Right ventricle myocardium superior (tissue), 1 donor: Measurements from ENCODE around the gene ASIC3. TPM values are rescaled to one million over a fixed set of nuclear protein-coding genes. Genes with fewer than 3 reads are reported as not detected.

Experiments
- ATAC-seq: fragments of 200-7000 bp; cut with Tn5 transposase; one replicate; pipeline ENCODE4 v1.9.1; 2020; ENCODE audit warnings: mild to moderate bottlenecking; ENCODE audit not compliant: poor library complexity
- DNase-seq: peaks from one replicate; pipeline ENCODE4 v3.0.0-alpha.2; 2020
- intact Hi-C: fragments of 100-400 bp; cut with DNase I; formaldehyde crosslinking; loops from one replicate; pipeline ENCODE4 v1.11.2; 2022
- total RNA-seq: library from RNA; stranded (reverse); fragmentation: NEBNext Ultra II Directional; extraction: Animal tissue kit (Norgen Biotek cat#: 25700); gene quantifications from one replicate; pipeline ENCODE4 v1.2.1, GENCODE V29; 2021
- donor health status: DM: no; HTN: yes; CAD: no; lungs with severe emphysema.

Gene ASIC3
- total RNA-seq, 1 donor from 2014 or later = 6.5 TPM

DNA sequence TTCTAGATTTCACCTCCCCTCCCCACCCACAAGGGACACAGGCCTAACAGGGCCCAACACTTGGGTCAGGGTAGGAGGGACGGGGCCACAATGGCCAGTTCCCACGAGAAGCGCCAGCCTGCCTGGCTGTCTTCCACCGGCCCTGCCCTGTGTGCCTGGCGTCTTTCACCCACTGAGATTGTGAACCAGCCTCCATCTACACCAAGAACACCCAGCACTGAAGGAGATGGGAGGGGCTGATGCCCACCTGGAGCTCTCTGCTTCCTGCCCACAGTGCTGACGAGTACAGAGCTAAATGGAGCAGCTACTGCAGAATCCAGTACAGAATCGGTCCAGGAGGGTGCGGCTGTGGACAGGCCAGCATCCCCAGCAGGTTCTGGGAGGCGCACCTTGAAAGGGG, 2.4 kb upstream of the ASIC3 start:
- no peak for DNase-seq

GRCh38 chr7:151046603-151047573, 1.4 kb upstream of the ASIC3 start:
- no peak for ATAC-seq
- no peak for DNase-seq
- intact Hi-C loops = no loop called here

More for the DNA sequence above, 2.4 kb upstream of the ASIC3 start:
- no peak for ATAC-seq
- intact Hi-C loops = no loop called here

GRCh38 chr7:151048911-151049463, 656 bp downstream of the ASIC3 start:
- ATAC-seq (no peak), DNase-seq (no peak)
- intact Hi-C loops = no loop called here

GRCh38 chr7:151051108-151051507, 2.8 kb downstream of the ASIC3 start:
- peak; percentile 71 for DNase-seq
- intact Hi-C loops = no loop called here
- ATAC-seq = peak; percentile 69

DNA sequence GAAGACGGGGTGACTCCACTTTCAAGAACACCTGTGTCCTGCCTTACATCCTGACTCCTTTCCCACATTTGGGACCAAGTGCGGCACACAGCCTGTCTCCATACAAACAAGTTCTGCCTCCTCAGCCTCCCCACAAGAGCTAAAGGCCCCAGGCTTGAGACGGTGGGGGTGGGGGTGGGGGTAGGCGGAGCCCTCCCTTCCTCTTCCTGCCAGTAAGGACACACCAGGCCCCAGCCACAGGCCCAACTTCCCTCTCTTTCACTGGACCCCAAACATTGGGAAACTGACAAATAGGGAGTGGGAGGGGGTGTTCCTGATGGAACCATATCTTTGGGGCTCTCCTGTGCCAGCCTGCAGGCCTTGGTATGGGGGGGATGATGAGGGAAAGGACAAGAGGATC, 4.8 kb downstream of the ASIC3 start:
- intact Hi-C loops = no loop called here
- no peak for DNase-seq
- no peak for ATAC-seq

GRCh38 chr7:151053751-151054150, 5.4 kb downstream of the ASIC3 start:
- intact Hi-C loops = no loop called here
- ATAC-seq = no peak
- DNase-seq = no peak

- intact Hi-C loops = no loop called here
- DNase-seq (no peak), ATAC-seq (no peak)
These were observed 7.9 kb downstream of the ASIC3 start for GRCh38 chr7:151056283-151056665.

- no peak for DNase-seq
- no peak for ATAC-seq
- intact Hi-C loops = no loop called here
These were observed 8.6 kb downstream of the ASIC3 start for GRCh38 chr7:151056666-151057505.

GRCh38 chr7:151057506-151057988, 9.2 kb downstream of the ASIC3 start, which contains the start of gene CDK5:
Gene CDK5 (minus strand): TSS chr7:151057897. CDS start chr7:151057848, 49 bp downstream.
- DNase-seq = no peak
- intact Hi-C loops = no loop called here
- ATAC-seq = peak; percentile 0

DNA sequence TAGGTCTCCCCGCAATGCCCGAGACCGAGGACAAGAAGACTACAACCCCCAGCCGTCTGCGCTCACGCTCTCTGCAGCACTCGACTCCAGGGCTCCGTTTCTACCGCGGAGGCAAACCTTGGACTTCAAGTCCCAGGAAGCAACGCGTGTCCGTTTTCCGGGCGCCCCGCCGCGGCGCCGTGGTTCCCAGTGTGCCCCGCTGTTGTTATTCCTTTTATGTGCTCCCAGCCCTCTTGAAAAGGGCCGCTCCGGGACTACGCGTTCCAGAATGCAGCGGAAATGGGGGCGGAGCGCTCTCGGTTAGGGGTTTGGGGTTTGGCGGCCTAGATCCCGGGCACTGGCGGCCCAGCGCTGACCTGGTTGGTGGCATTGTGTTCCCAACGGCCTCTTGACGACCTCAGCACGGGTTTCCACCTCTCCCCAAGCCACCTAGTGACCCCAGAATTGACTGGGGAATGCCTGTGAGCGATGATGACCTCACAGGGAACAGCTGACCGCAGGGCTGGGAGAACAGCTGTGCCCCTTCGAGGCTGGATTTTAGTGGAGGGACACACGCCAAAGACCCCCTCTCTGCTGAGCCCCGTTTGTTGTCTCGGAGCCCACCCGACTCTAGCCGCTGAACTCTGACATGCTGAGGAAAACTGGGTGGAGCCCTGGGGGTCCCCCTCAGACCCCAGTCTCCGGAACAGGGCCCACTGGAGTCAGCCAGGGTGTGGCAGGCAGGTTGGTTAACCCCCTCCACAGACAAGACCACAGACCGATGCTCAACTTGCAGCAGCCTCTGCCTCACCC, 9.9 kb downstream of the ASIC3 start:
- intact Hi-C loops = no loop called here
- DNase-seq = peak; percentile 99

DNA sequence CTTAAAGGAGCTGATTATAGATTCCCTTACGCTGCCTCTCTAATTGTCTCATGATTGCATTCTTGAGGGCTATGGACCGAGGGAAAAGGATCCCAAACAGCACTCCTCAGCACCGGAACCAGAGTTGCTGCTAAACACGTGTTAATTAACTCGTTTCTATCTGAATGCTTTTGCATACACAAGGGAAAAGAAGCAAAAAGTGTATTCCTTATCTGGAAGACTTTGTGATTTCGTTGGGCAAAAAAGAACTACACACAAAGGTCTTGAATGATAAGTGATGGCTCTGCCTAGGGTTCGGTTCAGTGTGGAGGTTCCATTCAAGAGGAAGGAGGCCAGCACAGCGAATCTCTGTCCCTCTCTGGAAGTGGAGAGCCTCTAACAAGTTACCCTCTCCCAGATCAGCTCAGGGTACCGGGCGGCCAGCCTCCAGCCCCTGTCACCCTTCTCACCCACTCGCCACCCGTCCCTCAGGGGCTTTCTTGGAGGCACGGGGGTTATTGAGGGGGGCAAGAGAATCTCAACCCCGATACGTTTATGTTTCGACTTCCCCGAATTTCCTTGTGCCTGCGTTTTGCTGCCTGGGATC, 10.5 kb downstream of the ASIC3 start:
- no peak for DNase-seq
- no peak for ATAC-seq
- intact Hi-C loops = no loop called here

More for the DNA sequence above, 9.9 kb downstream of the ASIC3 start:
- ATAC-seq = peak; percentile 89

- peak; percentile 88 for DNase-seq
- intact Hi-C loops = no loop called here
- peak; percentile 75 for ATAC-seq
These were observed 11.2 kb downstream of the ASIC3 start, which contains the start of gene SLC4A2 for GRCh38 chr7:151059367-151060112. Gene SLC4A2 (plus strand): TSS chr7:151059589. CDS start chr7:151061988, 2,399 bp downstream.

DNA sequence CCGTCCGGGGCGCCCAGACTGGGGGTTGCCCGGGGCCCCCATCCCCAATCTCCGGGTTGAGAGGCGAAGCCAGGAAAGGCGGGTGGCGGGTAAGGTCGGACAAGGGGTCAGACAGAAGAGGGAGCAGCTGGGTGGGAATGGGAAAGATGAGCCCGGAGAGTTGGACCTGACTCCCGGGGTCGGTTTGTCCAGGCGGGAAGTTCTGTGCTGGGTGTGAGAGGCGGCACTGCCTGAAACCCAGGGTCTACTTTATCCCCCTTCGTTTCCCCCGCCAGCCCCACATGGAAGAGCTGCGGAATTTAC, 11.7 kb downstream of the ASIC3 start:
- no peak for ATAC-seq
- no peak for DNase-seq
- intact Hi-C loops = no loop called here

GRCh38 chr7:151060416-151061212, 12.3 kb downstream of the ASIC3 start:
- DNase-seq (no peak), ATAC-seq (no peak)
- intact Hi-C loops = no loop called here

DNA sequence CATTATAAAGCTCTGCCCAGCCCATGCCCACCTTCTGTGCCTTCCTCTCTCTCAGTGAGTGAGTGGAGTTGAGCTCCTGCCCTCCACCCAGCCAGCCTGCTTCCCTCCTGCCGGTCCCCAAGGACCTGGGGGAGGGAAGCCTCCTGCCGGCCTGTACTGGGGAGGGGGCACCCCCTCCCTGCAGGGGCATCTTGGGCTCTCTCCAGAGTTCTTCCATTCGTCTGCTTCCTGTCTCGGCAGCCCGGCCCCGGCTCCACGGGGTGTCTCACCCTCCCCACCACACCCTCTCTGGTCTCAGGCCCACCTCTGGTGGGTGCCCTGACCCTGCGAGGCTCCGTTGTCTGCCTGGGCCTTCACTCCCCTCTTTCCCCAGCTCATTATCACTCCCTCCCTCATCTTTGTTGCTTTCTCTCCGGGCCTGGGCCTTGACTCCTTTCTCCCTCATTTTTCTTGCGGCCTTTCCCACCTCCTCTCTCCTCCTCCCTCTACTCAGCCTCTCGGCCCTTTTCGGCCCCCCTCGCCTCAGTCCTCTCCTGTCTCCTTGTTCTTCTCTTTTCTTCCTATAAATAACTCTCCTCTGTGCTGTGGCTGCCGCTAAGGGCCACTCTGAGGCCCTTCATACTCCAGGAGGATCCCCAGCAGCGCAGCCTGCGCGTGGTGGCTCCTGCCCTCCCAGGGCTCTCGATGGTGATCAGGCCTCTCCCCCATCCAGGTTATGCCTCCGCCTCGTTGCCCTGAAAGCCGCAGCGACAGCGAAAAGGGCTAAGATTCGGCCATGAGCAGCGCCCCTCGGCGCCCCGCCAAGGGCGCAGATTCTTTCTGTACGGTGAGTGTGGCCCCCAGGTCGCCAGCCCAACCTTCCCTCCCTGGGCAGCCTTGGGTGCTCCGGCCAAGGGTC, 13.1 kb downstream of the ASIC3 start:
- intact Hi-C loops = no loop called here
- DNase-seq (no peak), ATAC-seq (no peak)

- intact Hi-C loops = no loop called here
- DNase-seq (no peak), ATAC-seq (no peak)
These were observed 13.7 kb downstream of the ASIC3 start for GRCh38 chr7:151062111-151062398.
